Skin epidermis (tissue), 12 donors: Measurements from ENCODE around the gene SH3PXD2A.

Source experiments
- H3K27ac ChIP-seq, 21 experiments: fragments of 200-600 bp; sonication (generic) in 11 of 21; one replicate each; pipeline ENCODE4 v1.5.0; 2020; ENCODE audit warnings: mild to moderate bottlenecking in 3 of 21, inconsistent platforms in 2 of 21, moderate library complexity in 2 of 21
- H3K4me3 ChIP-seq, 7 experiments: fragments of 200-600 bp; sonication (generic) in 2 of 7; one replicate each; pipeline ENCODE4 v1.5.0; 2020; ENCODE audit warnings: inconsistent platforms in 2 of 7, mild to moderate bottlenecking in 2 of 7, moderate library complexity in 1 of 7

SH3PXD2A gene

DNA sequence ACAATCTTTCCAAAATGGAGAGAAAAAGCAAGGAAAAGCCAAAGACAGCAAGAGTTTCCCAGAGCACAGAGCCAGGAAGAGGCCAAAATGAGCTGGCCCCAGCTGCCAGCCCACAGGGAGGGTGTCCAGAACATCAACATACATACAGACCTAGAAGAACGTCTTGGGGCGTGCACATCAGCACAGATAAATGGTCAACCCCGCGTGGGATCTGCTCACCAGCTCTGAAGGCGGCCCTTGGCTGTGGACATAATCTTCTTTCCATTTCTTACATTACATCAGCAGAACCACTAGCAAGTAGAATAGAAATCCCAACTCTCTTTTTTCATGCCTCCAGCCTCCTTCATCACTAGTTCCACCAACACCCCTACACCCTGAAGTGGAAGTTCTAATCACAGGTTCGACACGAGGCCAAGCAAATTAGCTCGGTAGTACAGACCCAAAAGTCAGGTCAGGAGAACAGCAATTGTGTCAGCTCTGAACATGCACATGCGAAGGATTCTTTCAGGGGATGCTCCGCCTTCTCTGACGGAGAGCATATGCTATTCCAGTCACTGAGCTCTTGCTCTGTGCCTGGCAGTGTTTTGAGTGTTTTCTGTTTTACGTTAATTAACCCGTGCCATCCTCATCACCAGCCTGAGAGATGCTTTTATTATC, 16.4 kb downstream of the SH3PXD2A start:
- no peak overlapping the region for H3K4me3 ChIP-seq
- peak overlapping the region in 1 of 21 experiments; percentile 26 for H3K27ac ChIP-seq

DNA sequence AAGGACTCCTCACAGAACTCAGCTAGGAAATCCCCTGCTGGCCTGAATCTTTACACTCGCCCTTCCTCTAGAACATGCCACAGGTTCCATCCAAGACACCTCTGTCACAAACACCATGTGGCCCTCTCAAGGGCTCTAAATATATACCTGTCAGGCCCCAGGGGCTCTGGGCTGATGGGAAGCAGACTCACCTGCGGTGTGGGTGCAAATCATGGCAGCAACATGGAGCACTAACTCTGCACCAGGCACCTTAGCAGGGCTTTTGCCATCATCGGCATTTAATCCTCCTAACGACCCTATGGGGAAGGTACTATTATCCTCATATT, 17.3 kb downstream of the SH3PXD2A start:
- H3K27ac ChIP-seq: no peak overlapping the region

DNA sequence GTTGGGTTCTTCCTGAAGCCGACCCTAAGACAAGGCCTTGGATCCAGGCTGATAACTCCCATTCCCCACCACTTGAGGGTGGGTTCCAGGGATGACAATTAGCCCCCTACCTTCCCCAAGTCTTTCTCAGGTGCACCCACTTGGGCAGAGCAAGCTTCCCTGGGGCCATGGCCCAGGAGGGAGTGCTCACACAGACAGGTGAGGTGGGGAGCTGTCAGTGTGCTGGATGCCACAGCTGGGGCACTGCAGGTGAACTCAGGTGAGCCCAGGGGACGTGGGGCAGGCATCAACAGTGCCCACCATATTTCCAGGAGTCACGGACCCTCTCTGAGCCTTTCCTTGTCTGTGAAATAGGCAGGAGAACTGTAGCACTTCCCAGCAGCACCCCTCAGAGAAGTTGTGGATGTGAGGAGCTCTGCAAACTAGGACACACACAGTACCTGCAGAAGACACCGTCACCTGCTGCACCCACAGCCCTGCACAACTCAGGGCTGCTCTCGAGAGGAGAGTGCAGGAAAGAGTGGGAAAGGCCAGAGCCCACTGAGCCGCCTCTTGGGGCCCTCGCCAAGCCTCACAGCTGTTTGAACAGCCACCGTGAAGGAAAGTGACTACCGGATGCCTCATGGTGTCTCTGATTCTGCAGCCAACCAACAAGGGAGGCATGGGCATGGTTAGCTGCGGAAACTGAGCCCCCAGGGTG, 17.9 kb downstream of the SH3PXD2A start:
- Histone ChIP-seq H3K27ac (peak overlapping the region in 1 of 21 experiments; percentile 43), H3K4me3 (no peak overlapping the region)

More for the DNA sequence above, 17.3 kb downstream of the SH3PXD2A start:
- no peak overlapping the region for H3K4me3 ChIP-seq

DNA sequence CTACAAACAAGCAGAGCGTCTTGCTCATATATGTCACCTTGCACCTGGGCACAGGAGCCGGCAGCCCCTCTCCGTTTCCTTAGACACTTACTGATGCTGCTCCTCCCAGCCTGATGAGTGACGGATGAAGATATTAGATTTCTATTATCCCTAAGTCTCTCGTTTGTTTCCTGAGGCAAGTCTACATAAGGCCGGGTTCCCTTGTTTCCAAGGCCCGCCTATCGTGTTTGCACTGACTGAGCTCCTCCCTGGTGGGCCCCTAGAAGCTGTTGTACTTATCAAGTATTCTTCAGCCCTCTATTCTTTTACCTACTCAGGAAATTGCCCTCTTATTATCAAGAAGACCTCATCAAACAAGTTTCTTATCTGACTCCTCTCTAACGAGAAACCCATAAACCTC, 18.5 kb downstream of the SH3PXD2A start:
- peak overlapping the region in 1 of 21 experiments; percentile 43 for H3K27ac ChIP-seq

DNA sequence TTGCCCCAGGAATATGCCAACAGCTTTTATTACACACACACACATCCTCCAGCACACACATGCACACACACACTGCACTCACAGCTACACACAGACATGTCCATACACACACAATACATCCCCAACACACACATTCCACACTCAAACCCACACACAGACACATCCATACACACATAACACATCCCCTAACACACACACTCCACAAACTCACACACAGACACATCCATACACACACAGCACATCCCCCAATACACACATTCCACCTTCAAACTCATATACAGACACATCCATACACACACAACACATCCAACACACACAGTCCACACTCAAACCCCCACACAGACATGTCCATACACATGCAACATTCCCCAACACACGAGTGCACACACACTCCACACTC, 19.1 kb downstream of the SH3PXD2A start:
- Histone ChIP-seq H3K4me3 (no peak overlapping the region), H3K27ac (peak overlapping the region in 3 of 21 experiments; percentile 36 to 76 (median 71))

More for the DNA sequence above, 18.5 kb downstream of the SH3PXD2A start:
- H3K4me3 ChIP-seq: no peak overlapping the region

DNA sequence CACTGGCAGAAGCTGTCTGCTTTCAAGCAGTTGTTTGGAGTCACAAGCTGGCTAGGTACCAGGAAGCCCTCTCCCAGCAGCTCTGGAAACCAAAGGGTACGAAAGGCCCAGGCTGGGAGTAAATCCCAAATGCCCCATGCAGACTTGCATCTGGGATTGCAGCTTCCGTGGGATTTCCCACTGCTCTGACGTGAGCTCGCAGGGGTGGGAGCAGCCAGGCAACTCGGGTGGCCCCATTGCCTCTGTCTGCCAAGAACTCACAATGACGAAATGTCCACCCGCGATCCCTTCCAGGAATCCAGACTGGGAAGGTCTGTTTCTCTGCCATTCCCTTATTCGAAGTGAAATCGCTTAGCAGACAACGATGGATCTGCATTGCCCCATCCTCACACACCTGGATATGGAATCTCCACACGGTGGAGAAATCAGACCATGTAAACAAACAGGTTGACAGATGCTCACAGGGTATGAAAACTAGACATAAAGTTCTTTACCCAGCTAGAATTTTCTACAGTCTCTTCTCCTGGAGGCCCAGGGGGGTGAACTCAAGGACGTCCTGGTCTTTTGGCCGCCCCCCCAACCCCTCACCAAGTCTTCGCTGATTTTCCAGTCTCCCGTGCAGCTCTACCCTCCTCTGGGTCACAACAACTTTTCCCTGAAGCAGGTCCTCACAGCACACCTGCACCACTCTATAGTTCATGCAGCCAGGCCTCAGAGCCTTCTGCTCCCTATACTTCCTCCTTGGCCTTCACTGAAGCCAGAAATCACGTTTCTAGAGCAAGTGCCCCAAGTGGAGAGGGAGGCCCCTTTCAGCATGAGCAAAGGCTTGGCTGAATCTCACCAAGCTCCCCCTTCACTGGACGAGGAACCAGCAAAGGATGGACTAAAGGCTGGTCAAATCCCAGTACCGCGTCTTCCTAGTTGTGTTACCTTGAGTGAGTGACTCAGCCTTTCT, 20.0 kb downstream of the SH3PXD2A start:
- H3K27ac ChIP-seq: peak overlapping the region in 12 of 21 experiments; percentile 3 to 79 (median 49)
- H3K4me3 ChIP-seq: no peak overlapping the region

DNA sequence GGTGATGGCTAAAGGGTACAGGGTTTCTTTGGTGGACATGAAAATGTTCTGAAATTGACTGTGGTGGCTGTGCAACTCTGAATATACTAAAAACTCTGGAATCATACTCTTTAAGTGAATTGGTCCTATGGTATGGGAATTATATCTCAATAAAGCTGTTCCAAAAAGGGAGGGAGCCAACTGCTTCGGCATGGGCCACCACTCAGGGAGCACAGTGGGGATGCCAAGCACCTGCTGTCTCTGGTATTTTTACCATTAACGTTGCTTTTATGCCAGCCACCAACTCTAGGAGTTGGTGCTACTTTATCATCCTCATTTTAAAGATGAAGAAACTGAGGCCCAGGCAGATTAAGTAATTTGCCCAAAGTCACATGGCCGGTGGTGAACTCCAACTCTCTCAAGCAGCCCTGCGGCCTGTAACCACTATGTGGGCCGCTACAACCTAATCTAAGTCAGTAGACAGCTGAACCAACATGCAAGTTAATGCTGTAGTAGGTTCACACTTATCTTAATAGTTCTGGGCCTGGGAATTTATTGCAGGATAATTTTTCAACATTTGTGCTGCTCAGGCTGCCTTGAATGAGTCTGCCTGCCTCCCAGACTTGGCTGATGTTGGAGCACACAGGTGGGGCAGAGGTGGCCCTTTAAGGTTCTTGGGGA, 20.8 kb downstream of the SH3PXD2A start:
- Histone ChIP-seq H3K27ac (peak overlapping the region in 12 of 21 experiments; percentile 8 to 78 (median 62)), H3K4me3 (no peak overlapping the region)

DNA sequence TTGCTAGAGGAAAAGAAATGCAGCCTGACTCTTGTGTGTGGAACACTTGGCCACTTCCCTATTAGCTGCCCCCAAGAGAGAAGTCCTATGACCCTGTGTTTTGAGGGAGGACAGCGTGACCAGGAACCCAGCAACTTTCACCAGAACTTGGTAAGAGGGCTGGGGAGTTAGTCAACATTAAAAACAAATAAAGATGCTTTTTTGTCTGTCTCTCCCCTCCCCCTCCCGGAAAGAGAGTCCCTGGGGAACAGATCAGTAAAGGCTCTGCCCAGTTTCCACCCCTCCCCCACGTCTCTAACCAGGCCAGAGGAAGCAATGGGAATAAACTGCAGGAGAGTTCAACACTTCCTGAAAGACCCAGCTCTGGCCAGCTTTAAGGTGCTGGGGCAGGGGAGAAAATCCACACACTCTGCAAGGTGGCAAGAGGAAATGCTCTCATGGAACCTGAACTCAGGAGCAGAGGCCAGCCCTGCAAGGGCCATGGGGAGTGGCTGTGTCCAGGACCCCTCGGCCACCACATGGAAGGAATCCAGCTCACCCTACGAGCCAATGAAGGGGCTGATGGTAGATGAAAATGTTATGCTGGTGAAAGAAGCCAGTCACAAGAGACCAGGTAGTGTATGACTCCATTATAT, 21.5 kb downstream of the SH3PXD2A start:
- peak overlapping the region in 11 of 21 experiments; percentile 4 to 78 (median 60) for H3K27ac ChIP-seq
- H3K4me3 ChIP-seq: no peak overlapping the region

DNA sequence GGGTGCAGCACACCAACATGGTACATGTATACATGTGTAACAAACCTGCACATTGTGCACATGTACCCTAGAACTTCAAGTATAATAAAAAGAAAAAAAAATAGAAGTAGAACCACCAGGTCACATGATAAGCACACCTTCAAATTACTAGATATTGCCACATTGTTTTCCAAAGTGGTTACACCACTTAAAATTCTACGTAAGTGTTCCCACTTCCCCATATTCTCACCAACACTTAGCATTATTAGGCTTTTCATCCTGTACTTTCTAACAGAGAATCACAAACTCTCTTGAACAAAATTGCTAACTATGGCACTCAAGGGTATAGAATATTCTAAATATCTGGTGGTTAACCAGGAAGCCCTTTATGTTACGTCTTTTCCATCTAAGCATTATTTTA, 22.6 kb downstream of the SH3PXD2A start:
- no peak overlapping the region for H3K4me3 ChIP-seq
- H3K27ac ChIP-seq: no peak overlapping the region

DNA sequence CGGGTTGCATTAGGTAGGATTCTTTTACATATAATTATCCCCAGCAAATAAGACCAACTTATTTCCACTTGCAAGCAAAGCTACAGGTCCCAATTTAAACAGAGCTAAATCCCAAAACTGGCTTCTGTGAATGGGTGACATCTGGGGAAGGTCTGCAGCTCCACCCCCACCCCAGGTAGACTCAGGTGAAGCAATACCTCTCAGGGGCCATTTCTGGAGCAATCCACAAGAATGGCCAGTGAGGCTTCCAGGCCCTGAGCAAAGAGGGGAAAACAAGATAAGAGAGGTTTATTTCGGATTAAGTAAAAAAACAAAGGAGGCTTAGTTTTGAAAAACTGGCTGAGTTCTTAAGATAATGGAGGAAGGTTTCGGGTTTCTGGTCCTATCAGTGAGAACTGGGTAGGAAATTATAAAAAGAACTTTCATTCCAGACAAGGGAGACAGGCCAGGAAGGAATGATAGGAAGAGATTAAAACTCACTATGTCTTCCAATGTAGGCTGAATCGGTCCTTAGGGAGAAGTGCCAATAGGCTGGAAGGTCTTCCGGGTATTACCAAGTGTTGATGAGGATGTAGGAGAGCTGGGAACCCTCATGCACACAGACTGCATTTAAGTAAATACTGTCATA, 25.4 kb downstream of the SH3PXD2A start:
- no peak overlapping the region for H3K4me3 ChIP-seq
- no peak overlapping the region for H3K27ac ChIP-seq

DNA sequence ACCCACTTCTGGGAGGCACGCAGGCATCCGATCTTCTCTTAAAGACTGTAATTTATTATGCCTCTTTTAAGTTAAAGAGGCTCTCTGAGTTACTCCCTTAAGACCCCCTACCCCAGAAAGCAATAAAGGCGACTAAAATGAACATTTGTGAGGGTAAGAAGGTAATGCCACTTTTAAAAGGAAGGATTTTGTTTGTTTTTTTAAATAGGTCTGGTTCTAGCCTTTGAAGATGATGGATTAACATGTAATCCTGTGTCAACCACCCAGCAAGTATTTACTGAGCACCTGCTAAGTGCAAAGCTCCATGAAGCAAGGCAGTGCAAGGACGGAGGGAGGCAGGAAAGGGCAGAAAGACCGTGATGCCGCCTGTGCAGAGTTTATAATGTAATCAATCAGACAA, 26.1 kb downstream of the SH3PXD2A start:
- no peak overlapping the region for H3K27ac ChIP-seq

DNA sequence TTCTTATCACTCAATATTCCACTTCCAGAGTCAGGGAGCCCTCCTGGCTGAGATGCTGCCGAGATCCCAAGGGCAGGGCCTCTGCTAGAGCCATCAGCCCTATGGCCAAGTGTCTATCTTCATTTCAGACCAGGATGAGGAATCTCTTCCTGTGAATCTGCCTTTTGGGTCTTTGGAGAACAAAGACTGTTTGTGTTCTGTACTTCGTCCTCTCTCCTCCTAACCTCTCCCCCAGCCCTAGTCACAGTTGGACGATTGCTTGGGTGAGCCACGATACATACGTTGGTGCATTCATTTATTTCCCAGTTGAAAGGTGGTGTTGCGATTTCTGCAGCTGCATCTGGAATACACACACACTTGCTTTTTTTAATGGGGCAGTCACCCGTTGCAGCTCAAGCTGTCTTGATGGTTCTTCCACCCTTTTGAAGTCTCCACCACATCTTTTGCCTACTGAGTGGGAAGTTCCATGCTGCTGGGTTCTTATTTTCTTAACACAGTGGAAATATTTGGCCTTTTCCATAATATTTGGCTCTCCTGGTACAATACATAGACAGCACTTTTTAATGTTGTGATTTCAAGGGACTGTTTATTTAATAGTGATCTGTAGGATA, 26.7 kb downstream of the SH3PXD2A start:
- no peak overlapping the region for H3K27ac ChIP-seq

More for the DNA sequence above, 26.1 kb downstream of the SH3PXD2A start:
- H3K4me3 ChIP-seq: no peak overlapping the region

DNA sequence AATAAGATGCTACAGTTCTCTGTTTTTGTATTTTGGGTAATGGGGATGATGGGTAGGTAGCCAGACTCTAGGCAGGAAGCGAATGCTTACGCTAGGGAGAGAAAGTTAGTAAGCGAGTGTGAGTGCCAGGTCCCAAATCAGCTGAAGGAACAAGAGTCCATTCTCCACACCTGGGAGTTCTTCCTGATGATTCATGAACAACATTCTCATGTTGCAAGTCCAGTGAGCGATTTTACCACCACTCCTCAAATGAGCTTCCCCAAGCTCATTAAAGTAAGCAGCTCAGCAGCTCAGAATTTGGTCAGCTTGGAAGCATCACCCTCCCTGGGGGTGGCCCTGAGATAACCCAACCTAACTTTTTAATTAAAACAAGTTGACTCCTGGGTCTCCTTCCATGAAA, 27.3 kb downstream of the SH3PXD2A start:
- Histone ChIP-seq H3K4me3 (no peak overlapping the region), H3K27ac (no peak overlapping the region)

More for the DNA sequence above, 26.7 kb downstream of the SH3PXD2A start:
- H3K4me3 ChIP-seq: no peak overlapping the region

DNA sequence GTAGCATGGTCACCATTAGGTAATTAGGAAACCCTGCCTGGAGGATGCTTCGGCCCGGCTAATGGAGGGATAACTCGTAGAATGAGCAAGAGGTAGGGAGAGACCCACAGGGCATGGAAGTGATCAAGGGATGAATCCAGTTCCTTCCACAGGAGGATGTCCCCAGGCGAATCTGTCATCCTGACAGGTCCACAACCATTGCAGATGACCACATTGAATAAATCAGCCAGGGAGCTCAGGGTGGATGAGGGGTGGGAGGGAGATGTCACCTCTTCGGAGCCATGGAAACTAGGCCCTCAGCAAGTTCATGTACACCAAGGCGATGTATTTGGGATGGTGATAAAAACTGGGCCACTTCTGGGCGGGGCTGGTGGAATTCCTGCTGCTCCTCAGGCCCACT, 28.5 kb downstream of the SH3PXD2A start:
- no peak overlapping the region for H3K27ac ChIP-seq
- no peak overlapping the region for H3K4me3 ChIP-seq

DNA sequence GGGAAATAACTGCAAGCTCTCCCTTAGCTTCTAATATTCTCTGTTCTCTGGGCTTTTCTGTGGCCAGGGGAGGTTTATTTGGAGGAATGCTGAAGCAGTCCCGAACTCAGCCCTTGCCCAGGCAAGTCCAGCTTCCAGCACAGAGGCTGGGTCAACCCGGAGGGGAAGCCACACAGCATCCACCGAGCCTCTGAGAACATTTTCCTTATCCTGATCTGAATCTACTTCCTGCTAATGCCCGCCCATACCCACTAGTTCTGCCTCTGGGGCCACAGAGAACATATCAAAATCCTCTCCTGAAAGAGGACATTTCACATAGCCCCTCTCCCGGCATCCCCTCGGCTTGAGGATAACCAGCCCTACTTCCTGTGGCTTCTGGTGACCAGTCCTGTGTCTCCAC, 31.1 kb downstream of the SH3PXD2A start:
- Histone ChIP-seq H3K27ac (peak overlapping the region in 3 of 21 experiments; percentile 6 to 18 (median 14)), H3K4me3 (no peak overlapping the region)

DNA sequence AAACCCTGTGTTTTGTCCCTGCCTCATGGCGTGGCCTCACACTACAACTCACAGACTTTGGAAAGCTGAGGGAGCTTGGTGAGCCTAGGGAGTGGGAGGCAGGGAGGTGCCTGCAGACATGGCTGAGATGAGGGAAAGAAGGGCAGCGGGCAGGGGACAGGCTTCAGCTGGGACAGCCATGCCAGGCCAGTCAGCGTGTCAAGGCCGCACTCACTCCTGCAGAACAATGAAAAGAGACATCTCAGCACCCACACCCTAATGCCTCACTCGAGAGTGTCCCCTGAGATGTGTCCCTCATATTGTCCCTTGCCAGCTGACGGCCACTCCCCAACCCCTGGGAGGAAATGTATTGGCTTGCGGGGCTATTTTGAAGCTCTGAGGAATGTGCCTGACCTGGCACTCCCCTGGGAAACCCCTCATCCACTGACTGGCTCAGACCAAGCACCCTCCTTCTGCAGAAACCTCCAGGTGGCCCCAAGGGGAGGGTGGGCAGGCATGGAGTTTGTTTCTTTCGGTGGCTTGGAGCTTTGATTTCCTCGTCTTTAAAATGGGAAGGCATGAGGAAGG, 31.6 kb downstream of the SH3PXD2A start:
- Histone ChIP-seq H3K27ac (peak overlapping the region in 3 of 21 experiments; percentile 6 to 18 (median 14)), H3K4me3 (no peak overlapping the region)

DNA sequence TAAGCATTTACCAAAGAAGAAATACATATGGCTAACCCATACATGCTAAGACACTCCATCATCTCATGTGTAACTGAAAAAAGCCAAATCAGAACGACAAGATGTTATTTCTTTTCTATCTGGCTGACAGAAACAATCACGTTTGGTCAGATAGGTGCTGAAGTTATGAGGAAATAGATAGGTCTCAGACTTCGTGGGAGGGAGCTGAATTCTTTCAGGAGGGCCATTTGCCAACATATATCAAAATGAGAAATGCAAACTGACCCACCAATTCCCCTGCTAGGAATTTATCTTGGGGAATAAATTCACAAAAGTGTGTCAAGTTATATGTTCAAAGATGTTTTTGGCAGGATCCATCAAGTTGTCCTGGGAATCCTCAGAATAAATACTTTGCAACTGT, 32.6 kb downstream of the SH3PXD2A start:
- Histone ChIP-seq H3K4me3 (no peak overlapping the region), H3K27ac (no peak overlapping the region)

DNA sequence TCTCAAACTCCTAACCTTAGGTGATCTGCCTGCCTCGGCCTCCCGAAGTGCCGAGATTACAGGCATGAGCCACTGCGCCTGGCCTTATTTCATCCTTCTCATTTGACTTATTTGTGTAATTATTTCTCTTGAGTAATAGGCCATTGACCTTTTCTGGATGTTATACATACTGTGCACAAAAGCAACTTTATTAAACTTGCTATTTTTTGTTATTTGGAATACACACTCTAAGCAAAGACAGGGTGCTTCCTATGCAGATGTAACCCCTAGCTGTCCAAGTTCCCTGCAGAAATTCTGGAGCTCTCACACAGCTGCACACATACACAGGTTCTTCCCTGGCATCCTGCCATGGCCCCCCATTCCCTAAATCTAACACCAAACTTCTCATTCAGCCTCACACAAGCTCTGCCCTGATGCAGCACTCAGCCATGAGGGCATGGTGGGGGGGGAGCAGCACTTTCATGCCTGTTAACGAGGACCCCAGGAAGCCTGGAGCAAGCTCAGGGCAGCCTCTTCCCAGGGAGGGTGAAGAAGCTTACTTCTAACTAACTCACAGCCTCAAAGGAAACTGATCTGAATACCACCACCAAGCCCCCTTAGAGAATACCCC, 33.2 kb downstream of the SH3PXD2A start:
- H3K4me3 ChIP-seq: no peak overlapping the region
- H3K27ac ChIP-seq: no peak overlapping the region
